ENCODE data around the gene DAPK1. TPM values are rescaled to one million over a fixed set of nuclear protein-coding genes. Genes with fewer than 3 reads are reported as not detected.
"Not testable (repeated sequence)": the region's sequence is repeated elsewhere in the genome, so short reads cannot be mapped to it uniquely, and the experiment has no call there.

The DAPK1 gene
- polyA plus RNA-seq, 1 experiment, result 0.12 TPM

DNA sequence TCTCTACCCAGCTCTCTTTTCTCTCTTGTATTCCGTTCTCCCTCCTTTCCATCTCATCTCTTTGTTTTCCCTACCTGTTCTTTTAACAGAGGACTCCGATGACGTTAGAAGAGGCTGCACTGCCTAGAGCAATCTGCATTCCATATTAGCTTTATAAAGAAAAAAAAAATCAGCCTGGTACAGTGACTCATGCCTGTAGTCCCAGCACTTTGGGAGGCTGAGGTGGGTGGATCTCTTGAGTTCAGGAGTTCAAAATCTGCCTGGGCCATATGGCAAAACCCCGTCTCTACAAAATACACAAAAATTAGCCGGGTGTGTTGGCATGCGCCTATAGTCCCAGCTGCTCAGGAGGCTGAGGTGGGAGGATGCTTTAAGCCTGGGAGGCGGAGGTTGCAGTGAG is 49.0 kb downstream of the DAPK1 start:
- POLR2A ChIA-PET, result no interaction called here

DNA sequence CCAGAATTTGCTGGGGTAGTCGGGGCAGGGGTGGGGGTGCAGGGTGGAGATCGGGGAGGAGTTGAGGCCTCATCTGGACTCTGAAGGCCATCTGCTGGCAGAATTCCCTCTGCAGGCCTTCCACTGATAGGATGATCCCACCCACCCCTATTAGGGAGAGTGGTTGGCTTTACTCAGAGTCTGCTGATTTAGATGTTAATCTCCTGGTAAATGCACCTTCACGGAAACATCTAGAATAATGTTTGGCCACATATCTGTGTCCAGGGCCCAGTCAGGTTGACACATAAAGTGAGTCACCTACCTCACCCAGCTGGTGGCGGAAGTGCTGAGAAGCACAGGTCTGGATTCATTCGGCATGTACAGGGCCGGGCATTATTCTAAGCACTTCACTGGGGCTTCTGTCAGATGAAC is 50.0 kb downstream of the DAPK1 start:
- TF ChIP-seq, protein P1, sequence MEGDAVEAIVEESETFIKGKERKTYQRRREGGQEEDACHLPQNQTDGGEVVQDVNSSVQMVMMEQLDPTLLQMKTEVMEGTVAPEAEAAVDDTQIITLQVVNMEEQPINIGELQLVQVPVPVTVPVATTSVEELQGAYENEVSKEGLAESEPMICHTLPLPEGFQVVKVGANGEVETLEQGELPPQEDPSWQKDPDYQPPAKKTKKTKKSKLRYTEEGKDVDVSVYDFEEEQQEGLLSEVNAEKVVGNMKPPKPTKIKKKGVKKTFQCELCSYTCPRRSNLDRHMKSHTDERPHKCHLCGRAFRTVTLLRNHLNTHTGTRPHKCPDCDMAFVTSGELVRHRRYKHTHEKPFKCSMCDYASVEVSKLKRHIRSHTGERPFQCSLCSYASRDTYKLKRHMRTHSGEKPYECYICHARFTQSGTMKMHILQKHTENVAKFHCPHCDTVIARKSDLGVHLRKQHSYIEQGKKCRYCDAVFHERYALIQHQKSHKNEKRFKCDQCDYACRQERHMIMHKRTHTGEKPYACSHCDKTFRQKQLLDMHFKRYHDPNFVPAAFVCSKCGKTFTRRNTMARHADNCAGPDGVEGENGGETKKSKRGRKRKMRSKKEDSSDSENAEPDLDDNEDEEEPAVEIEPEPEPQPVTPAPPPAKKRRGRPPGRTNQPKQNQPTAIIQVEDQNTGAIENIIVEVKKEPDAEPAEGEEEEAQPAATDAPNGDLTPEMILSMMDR (IDR thresholded peaks at IDR 0.05; ENCODE audit: low read depth, low read length), result no peak
- DNase-seq (ENCODE audit: low read depth, low spot score), result no peak
- H3K27ac ChIP-seq (ENCODE audit: low read depth, low read length), result no peak overlapping the region
- H3K4me3 ChIP-seq (ENCODE audit: low read depth, low read length), result no peak overlapping the region
- no peaks in the 10 kb centered on the region for H3K9me3 ChIP-seq (ENCODE audit: control insufficient read depth, insufficient read depth, low read length)
- POLR2A ChIA-PET, result no interaction called here
- CTCF ChIA-PET, result no interaction called here
- H3K27me3 ChIP-seq (ENCODE audit: control insufficient read depth, insufficient read depth, low read length), result no peaks in the 10 kb centered on the region

More for the DNA sequence above, 49.0 kb downstream of the DAPK1 start:
- Histone ChIP-seq H3K9me3 (ENCODE audit: control insufficient read depth, insufficient read depth, low read length) (no peaks in the 10 kb centered on the region), H3K27ac (ENCODE audit: low read depth, low read length) (no peak overlapping the region), H3K27me3 (ENCODE audit: control insufficient read depth, insufficient read depth, low read length) (no peaks in the 10 kb centered on the region), H3K4me3 (ENCODE audit: low read depth, low read length) (no peak overlapping the region)
- DNase-seq (ENCODE audit: low read depth, low spot score), result no peak
- CTCF ChIA-PET, result no interaction called here
- TF ChIP-seq, protein P1 (IDR thresholded peaks at IDR 0.05; ENCODE audit: low read depth, low read length), result no peak

DNA sequence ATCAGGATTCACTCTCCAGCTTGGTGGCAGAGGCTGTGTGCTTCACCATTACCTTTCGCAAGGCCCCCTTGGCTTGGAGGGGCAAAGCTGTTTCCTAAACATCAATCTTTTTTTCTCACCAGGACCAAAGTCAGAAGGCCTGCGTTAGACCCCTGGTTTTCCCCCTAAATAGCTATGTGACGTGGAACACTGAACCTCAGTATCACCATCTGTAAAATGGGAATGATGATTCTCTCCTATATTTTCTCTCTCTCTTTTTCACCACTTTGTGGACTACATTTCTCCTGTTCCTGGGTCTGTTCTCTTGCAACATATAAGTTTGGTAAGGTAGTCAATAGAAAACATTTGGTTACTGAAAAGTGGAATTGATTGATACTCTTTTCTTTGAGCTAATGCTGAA is 50.5 kb downstream of the DAPK1 start:
- no peaks in the 10 kb centered on the region for H3K27me3 ChIP-seq (ENCODE audit: control insufficient read depth, insufficient read depth, low read length)
- POLR2A ChIA-PET, result no interaction called here
- no peak for DNase-seq (ENCODE audit: low read depth, low spot score)
- no peak overlapping the region for H3K4me3 ChIP-seq (ENCODE audit: low read depth, low read length)
- TF ChIP-seq, protein P1 (IDR thresholded peaks at IDR 0.05; ENCODE audit: low read depth, low read length), result no peak
- CTCF ChIA-PET, result no interaction called here
- no peaks in the 10 kb centered on the region for H3K9me3 ChIP-seq (ENCODE audit: control insufficient read depth, insufficient read depth, low read length)
- no peak overlapping the region for H3K27ac ChIP-seq (ENCODE audit: low read depth, low read length)

DNA sequence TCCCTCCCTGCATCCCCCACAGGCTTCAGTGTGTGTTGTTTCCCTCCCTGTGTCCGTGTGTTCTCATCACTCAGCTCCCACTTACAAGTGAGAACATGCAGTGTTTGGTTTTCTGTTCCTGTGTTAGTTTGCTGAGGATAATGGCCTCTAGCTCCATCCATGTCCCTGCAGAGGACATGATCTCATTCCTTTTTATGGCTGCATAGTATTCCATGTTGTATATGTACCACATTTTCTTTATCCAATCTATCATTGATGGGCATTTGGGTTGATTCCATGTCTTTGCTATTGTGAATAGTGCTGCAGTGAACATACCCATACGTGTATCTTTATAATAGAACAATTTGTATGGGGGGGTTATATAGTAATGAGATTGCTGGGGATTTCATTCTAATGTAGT is 51.4 kb downstream of the DAPK1 start:
- CTCF ChIA-PET, result not testable (repeated sequence)

DNA sequence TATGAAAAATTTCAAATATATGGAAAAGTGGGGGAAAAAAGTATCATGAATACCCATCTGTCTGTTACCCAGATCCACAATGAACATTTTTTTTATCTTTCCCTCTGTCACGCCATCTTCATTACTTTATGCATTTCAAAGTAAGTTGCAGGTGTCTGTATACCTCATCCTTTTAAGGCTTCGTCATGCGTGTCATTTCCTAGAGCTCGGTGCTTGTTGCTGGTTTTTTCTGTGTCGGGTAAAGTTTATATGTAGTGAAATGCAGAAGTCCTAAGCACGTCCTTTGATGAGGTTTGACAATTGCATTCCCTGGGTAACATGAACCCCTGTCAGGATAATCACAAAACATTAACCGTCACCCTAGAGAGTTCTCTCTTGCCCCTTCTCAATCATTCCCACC is 52.1 kb downstream of the DAPK1 start:
- TF ChIP-seq, protein P1 (IDR thresholded peaks at IDR 0.05; ENCODE audit: low read depth, low read length), result no peak
- no peak for DNase-seq (ENCODE audit: low read depth, low spot score)
- H3K27me3 ChIP-seq (ENCODE audit: control insufficient read depth, insufficient read depth, low read length), result no peaks in the 10 kb centered on the region
- H3K27ac ChIP-seq (ENCODE audit: low read depth, low read length), result no peak overlapping the region
- no peak overlapping the region for H3K4me3 ChIP-seq (ENCODE audit: low read depth, low read length)
- CTCF ChIA-PET, result no interaction called here
- H3K9me3 ChIP-seq (ENCODE audit: control insufficient read depth, insufficient read depth, low read length), result no peaks in the 10 kb centered on the region
- POLR2A ChIA-PET, result no interaction called here

More for the DNA sequence above, 51.4 kb downstream of the DAPK1 start:
- H3K27me3 ChIP-seq (ENCODE audit: control insufficient read depth, insufficient read depth, low read length); H3K9me3 ChIP-seq (ENCODE audit: control insufficient read depth, insufficient read depth, low read length); DNase-seq (ENCODE audit: low read depth, low spot score); POLR2A ChIA-PET; H3K4me3 ChIP-seq (ENCODE audit: low read depth, low read length); H3K27ac ChIP-seq (ENCODE audit: low read depth, low read length): not testable (repeated sequence)

All from AG04450 (cell line).